GM12872 (cell line): ENCODE data around the gene SLC12A8.

Experiments
- TF ChIP-seq, protein P1 (sequence below): IDR thresholded peaks from 3 replicates; pipeline ENCODE4 v1.5.1; 2011; ENCODE audit warnings: low read depth, mild to moderate bottlenecking, low read length, moderate library complexity; ENCODE audit not compliant: insufficient read depth

SLC12A8 gene

DNA sequence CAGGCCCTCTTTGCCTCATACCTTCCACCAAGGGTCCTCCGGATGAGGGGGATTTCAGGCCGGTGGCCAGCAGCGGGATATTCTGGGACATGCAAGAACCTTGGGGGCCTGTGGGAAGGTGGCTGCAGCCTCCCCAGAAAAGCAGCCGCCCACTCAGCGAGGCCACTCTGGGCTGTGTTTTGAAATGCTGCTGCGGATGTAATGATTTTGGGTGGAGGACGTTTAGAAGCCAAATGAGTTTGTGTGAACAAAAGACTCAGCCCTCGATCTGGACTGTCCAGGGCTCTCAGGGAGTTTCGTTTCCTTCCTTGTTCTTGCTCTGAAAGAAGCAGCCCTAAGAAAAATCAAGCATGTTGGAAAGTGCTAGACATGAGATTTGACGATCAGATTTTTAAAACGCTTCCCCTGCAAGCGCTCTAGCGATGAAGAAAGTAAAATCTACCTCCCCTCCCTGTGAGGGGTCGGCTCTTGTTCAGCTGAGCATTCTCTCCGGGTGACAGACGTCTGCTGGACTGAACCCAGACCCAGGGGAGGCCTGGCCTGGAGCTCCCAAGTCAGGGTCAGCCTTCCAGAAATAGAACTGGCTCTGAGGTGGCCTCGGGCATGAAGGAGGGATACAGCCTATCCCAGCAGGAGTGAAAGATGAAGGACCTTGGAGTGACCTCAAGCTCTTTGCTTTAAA, 169.7 kb downstream of the SLC12A8 start:
- TF ChIP-seq, protein P1, sequence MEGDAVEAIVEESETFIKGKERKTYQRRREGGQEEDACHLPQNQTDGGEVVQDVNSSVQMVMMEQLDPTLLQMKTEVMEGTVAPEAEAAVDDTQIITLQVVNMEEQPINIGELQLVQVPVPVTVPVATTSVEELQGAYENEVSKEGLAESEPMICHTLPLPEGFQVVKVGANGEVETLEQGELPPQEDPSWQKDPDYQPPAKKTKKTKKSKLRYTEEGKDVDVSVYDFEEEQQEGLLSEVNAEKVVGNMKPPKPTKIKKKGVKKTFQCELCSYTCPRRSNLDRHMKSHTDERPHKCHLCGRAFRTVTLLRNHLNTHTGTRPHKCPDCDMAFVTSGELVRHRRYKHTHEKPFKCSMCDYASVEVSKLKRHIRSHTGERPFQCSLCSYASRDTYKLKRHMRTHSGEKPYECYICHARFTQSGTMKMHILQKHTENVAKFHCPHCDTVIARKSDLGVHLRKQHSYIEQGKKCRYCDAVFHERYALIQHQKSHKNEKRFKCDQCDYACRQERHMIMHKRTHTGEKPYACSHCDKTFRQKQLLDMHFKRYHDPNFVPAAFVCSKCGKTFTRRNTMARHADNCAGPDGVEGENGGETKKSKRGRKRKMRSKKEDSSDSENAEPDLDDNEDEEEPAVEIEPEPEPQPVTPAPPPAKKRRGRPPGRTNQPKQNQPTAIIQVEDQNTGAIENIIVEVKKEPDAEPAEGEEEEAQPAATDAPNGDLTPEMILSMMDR = no peak

DNA sequence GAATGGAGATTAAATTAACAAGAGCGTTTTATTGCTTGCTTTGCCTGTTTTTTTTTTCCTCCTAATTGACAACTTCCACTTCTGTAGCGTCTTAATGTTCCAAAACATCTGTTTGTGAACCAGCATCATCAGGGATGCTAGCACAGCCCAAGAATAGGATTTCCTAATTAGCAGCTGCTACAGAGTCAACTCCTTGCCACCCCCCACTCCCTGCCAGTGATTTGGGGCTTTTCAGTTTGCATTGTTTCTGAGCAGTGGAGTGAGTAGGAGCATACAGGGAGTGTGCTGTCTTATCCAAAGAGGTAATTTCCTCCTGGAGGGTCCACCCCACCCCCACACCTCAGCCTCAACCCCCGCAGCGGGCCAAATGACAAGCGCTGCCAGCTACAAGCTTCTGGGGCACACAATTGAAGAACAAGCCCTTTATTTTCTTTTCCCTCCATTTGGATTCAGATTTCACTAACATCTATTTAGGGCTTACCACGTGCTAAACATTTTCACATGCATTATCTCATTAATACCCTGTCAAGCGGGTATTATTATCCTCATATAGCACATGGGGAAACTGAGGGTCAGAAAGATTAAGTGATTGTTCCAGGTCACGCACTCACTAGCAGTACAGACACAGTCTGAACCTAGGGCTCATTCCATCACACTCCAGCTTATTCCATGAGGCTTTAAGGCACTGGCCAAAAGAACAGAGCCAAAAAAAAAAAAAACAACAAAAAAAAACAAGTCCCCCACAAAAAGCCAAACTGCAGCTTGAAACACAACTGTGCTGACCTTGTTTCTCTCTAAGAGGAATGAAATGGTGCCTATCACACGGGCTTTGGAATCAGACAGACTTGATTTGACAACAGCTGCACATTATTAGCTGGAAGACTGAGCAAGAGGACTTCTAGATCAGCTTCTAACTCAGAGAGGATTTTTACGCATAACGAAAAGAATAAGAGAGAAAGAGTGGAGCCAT, 173.1 kb downstream of the SLC12A8 start:
- TF ChIP-seq, protein P1 = no peak

DNA sequence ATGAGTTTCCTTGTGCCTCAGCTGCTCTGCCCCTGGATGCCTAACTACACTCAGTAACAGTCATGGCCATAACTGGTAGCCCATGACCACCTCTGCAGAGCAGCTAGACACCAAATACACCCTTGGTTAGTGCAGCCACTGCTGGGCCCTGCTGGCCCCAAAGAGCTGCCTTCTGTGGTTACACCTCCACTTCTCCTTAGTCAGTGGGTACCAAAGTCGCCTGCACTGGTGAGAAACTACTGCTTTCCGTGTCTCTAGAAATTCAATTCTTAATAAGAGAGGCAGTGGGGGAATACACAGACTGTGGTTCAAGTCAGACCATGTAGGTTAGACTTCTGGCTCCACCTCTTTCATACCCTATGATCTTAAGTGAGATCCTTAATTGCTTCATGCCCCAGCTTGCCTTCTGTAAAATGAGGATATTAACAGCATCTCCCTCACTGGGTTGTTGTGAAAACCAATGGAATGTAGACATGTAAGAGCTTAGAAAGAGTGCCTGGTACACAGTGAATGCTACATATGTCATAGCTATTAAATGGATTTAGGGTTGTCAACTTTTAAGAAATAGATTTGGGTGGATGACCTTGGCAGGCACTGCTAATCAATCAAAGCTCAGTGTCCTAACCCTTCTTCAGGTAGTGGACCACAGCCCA, 174.9 kb downstream of the SLC12A8 start:
- TF ChIP-seq, protein P1 = no peak

DNA sequence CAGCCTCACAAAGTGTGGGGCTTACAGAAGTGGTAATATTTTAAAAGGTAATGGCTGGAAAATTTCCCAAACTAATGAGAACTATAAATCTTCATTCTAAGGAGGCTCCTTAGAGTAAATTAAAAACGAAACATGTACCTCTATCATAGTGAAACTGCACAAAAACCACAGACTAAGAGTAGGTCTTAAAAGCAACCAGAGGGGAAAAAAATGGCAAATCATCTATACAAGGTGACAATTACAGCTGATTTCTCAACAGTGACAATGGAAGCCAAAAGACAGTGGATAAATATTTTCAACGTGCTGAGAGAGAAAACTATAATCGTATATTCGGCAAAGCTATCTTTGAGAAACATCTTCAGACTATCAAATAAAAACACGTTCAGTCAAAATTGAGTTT, 177.3 kb downstream of the SLC12A8 start:
- TF ChIP-seq, protein P1 = no peak

DNA sequence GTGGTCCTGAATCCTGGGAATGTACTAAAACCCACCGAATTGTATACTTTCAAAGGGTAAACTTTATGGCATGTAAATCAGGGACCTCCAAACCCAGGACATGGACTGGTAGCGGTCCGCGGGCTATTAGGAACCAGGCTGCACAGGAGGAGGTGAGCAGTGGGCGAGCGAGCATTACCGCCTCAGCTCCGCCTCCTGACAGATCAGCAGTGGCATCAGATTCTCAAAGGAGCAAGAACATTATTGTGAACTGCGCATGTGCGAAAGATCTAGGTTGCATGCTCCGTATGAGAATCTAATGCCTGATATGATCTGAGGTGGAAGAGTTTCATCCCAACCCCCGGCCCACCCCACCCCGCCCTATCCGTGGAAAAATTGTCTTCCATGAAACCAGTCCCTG, 178.9 kb downstream of the SLC12A8 start:
- TF ChIP-seq, protein P1 = no peak

DNA sequence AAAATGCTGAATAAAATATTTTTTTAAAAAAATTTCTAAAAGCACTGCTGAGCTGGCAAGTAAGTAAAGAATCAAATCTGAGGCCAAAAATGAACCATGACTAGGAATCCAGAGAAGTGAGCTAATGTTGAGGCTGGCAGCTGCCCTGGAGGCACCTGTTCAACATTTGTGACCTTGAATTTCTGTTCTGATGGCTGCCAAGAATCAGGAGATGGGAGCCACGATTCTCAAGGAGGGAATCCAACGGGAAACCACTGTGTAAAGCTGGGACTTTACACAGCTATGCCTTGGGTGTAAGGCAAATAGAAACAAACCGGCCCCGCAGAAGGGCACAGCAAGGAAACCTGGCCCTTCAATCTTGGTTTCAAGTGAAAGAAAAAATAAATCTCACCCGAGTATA, 179.4 kb downstream of the SLC12A8 start:
- TF ChIP-seq, protein P1 = no peak

DNA sequence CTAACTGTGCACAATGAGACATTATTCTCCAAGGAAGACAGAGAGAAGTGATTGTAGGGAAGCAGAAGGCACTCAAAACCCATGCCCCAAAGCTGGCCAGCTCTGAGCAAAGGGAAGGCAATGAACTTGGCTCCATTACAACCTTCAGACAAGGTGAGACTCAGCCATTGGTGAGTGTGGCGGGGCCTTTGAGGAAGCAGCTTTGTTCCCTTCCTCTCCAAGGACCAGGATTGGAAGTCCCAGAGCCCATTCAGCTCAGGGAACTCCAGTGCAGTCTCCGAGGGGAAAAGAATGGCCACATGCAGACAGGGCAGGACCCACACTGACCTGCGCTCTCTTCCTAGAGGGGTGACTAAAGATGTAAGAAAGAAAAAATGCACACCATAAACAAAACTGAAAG, 179.9 kb downstream of the SLC12A8 start:
- TF ChIP-seq, protein P1 = no peak
